Brain pericyte (primary cell): ENCODE results near the gene MST1.

Source experiments
- DNase-seq: peaks from one replicate; pipeline ENCODE4 v3.0.0-alpha.2; 2012; ENCODE audit warnings: low read depth, low spot score

Gene MST1

DNA sequence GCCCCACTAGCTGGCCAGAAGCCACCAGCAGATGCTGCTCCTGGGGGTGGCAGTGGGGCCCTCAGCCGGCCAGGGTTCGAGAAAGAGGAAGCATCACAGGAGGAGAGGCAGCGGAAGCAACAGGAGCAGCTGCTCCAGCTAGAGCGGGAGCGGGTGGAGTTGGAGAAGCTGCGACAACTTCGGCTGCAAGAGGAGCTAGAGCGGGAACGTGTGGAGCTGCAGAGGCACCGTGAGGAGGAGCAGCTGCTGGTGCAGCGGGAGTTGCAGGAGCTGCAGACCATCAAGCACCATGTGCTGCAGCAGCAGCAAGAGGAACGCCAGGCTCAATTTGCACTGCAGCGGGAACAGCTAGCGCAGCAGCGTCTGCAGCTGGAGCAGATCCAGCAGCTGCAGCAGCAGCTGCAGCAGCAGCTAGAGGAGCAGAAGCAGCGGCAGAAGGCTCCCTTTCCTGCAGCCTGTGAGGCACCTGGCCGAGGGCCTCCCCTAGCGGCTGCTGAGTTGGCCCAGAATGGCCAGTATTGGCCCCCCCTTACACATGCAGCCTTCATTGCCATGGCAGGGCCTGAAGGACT, 32.6 kb downstream of the MST1 start:
- DNase-seq: no peak

DNA sequence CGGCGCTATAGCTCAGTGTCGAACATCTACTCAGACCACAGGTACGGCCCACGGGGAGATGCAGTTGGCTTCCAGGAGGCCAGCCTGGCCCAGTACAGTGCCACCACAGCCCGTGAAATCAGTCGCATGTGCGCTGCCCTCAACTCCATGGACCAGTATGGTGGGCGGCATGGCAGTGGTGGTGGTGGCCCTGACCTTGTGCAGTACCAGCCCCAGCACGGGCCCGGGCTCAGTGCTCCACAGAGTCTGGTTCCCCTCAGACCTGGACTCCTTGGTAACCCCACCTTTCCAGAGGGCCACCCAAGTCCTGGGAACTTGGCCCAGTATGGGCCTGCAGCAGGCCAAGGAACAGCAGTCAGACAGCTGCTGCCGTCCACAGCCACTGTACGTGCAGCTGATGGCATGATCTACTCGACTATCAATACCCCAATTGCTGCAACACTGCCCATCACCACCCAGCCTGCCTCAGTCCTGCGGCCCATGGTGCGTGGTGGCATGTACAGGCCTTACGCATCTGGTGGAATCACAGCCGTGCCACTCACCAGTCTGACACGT, 33.5 kb downstream of the MST1 start:
- no peak for DNase-seq

DNA sequence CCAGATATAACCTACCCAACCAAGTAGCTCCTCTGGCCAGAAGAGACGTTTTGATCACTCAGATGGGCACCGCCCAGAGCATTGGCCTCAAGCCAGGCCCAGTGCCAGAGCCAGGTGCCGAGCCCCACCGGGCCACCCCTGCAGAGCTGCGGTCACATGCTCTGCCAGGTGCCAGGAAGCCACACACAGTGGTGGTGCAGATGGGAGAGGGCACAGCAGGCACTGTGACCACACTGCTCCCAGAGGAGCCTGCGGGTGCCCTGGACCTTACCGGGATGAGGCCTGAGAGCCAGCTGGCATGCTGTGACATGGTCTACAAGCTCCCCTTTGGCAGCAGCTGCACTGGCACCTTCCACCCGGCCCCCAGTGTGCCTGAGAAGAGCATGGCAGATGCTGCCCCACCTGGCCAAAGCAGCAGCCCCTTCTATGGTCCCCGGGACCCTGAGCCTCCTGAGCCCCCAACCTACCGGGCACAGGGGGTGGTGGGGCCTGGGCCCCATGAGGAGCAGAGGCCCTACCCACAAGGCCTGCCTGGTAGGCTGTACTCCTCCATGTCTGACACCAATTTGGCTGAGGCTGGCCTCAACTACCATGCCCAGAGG, 34.2 kb downstream of the MST1 start:
- DNase-seq: no peak

DNA sequence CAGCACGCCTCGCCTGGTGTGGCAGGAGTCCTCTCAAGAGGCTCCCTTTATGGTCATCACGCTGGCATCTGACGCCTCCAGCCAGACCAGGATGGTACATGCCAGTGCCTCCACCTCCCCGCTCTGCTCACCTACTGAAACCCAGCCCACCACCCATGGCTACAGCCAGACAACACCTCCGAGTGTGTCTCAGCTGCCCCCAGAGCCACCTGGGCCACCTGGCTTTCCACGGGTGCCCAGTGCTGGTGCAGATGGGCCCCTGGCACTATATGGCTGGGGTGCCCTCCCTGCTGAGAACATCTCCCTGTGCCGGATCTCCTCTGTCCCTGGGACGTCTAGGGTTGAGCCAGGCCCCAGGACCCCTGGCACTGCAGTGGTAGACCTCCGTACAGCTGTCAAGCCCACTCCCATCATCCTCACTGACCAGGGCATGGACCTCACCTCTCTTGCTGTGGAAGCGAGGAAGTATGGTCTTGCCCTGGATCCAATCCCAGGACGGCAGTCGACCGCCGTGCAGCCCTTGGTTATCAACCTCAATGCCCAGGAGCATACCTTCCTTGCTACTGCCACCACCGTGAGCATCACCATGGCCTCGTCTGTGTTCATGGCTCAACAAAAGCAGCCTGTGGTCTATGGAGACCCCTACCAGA, 35.0 kb downstream of the MST1 start:
- DNase-seq: no peak

- no peak for DNase-seq
Measured at GRCh38 chr3:49653621-49654020, 35.7 kb downstream of the MST1 start.

- DNase-seq: no peak
Measured at GRCh38 chr3:49652903-49653415, 36.3 kb downstream of the MST1 start.

DNA sequence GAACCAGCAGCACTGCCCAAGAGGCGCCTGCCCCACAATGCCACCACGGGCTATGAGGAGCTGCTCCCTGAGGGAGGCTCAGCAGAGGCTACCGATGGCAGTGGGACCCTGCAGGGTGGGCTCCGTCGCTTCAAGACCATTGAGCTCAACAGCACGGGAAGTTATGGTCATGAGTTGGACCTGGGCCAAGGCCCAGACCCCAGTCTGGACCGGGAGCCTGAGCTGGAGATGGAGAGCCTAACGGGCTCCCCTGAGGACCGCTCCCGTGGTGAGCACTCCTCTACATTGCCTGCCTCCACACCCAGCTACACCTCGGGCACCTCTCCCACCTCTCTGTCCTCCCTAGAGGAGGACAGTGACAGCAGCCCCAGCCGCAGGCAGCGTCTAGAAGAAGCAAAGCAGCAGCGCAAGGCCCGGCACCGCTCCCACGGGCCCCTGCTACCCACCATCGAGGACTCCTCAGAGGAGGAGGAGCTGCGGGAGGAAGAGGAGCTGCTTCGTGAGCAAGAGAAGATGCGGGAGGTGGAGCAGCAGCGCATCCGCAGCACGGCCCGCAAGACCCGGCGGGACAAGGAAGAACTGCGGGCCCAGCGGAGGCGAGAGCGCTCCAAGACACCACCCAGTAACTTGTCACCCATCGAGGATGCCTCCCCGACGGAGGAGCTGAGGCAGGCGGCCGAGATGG, 36.9 kb downstream of the MST1 start:
- no peak for DNase-seq

GRCh38 chr3:49650637-49651036, 38.6 kb downstream of the MST1 start:
- no peak for DNase-seq

GRCh38 chr3:49650177-49650576, 39.1 kb downstream of the MST1 start:
- no peak for DNase-seq

- no peak for DNase-seq
Measured at GRCh38 chr3:49649576-49649975, 39.7 kb downstream of the MST1 start.

DNA sequence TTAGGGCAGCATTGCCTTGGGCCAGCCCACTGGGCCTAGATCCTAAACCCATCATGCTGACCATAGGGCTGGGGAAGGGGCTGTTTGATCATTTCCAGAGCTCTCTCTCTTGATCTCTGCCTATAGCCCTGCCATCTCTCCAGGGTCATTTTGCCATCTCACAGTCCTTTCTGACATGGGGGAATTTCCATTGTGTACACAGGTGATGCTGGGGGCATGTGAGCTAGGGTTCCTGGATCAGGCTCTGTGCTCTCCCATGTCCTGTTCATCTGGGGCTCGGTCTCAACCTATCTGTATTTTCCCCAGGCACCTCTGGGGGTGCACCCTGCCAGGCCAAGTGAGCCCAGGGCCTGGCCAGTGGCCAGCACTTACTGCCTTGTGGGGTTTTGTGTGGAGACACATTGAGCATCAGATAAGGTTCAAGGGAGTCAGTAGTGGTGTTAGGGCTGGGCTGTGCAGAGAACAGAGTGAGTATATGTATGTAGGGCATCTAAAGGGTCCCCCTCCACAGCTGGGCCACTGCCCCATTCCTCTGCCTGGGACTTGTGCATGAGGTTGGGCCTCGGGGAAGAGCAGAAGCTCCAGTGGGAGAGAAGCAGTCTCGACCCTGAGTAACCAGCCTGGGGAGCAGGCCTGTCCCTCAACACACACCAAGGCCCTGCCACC, 40.8 kb downstream of the MST1 start:
- no peak for DNase-seq

DNA sequence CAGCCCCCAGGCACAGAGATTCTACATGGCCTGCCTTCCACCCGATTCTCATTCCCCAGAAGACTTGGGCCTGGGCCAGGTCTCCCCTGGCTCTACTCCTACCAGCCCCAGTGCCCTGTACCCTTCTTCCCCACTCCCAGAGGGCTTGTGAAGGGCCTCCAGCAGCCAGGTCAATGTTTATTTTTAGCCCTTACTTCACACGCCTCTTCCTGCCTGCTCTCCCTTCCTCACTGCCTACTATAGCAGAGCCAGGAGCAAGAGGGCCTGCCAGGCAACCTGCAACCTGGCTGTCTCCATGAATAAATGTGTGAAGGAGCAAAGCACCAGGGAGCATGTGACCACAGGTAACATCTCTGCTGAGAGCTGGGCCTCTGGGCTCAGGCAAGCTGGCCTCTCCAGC, 41.5 kb downstream of the MST1 start:
- no peak for DNase-seq

GRCh38 chr3:49646236-49646635, 43.0 kb downstream of the MST1 start:
- no peak for DNase-seq

- no peak for DNase-seq
Measured at GRCh38 chr3:49644684-49645083, 44.6 kb downstream of the MST1 start.

DNA sequence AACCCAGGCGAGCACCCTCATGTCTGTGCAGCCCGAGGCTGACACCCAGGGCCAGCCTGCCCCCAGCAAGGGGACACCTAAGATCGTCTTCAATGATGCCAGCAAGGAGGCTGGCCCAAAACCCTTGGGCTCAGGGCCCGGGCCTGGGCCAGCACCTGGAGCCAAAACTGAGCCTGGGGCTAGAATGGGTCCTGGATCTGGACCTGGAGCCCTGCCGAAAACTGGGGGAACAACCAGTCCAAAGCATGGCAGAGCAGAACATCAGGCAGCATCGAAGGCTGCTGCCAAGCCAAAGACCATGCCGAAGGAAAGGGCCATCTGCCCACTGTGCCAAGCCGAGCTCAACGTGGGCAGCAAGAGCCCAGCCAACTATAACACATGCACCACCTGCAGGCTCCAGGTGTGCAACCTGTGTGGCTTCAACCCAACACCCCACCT, 46.5 kb downstream of the MST1 start:
- DNase-seq: no peak

- DNase-seq: no peak
Measured at GRCh38 chr3:49641921-49642707, 47.2 kb downstream of the MST1 start.

DNA sequence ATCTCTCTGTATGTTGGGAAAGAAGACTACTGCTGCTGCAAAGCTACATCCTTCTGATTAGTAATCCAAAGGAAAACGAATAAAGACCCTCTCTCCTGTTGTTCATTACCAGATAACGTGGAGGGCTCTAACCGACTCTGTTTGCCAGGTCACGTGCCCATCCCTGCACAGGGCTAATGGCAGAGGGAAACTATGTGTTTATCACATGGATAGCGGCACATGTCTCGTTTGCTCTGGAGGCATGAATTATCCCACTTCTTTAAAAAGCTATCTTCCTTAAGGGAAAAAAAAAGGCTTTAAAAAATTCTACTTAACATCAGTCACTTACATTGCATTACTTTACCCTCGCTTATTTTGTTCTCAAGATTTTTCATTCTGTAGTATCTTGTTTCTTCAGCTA, 48.0 kb downstream of the MST1 start:
- DNase-seq: no peak

GRCh38 chr3:49639551-49639950, 49.7 kb downstream of the MST1 start:
- DNase-seq: no peak

- DNase-seq: no peak
Measured at GRCh38 chr3:49638445-49638844, 50.8 kb downstream of the MST1 start.

- no peak for DNase-seq
Measured at GRCh38 chr3:49636883-49637609, 52.2 kb downstream of the MST1 start.
